ENCODE measurements around the gene RASSF7.

- no peak for TF ChIP-seq CTCF (IDR thresholded peaks at IDR 0.05)
- TF ChIP-seq GATA2 (CRISPR knock-in tag; IDR thresholded peaks at IDR 0.05): no peak
- TF ChIP-seq POLR2AphosphoS5 (IDR thresholded peaks at IDR 0.05; ENCODE audit: low read depth, low read length): no peak
- TF ChIP-seq NFIC (IDR thresholded peaks at IDR 0.05; ENCODE audit: borderline replicate concordance): no peak
- TF ChIP-seq YY1 (IDR thresholded peaks at IDR 0.05; ENCODE audit: low read depth): no peak
- TF ChIP-seq, protein P1, sequence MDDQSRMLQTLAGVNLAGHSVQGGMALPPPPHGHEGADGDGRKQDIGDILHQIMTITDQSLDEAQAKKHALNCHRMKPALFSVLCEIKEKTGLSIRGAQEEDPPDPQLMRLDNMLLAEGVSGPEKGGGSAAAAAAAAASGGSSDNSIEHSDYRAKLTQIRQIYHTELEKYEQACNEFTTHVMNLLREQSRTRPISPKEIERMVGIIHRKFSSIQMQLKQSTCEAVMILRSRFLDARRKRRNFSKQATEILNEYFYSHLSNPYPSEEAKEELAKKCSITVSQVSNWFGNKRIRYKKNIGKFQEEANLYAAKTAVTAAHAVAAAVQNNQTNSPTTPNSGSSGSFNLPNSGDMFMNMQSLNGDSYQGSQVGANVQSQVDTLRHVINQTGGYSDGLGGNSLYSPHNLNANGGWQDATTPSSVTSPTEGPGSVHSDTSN (IDR thresholded peaks at IDR 0.05): no peak
- no peak for TF ChIP-seq SMC3 (IDR thresholded peaks at IDR 0.05; ENCODE audit: low read depth, low read length)
- TF ChIP-seq MAX (IDR thresholded peaks at IDR 0.05; ENCODE audit: low read depth): no peak
- TF ChIP-seq SIN3A (IDR thresholded peaks at IDR 0.05; ENCODE audit: borderline replicate concordance, low read depth, low read length): no peak
- TF ChIP-seq TAF1 (IDR thresholded peaks at IDR 0.05; ENCODE audit: borderline replicate concordance, low read depth, low read length): no peak
- TF ChIP-seq RCOR1 (IDR thresholded peaks at IDR 0.05; ENCODE audit: low read length): no peak
- TF ChIP-seq TCF12 (IDR thresholded peaks at IDR 0.05): no peak
- no peak for TF ChIP-seq EP300 (IDR thresholded peaks at IDR 0.05; ENCODE audit: borderline replicate concordance in 1 of 2, low read depth in 1 of 2, low read length in 1 of 2)
- no peak for TF ChIP-seq GABPA (IDR thresholded peaks at IDR 0.05; ENCODE audit: low read depth)
These were observed 10.1 kb upstream of the RASSF7 start for GRCh38 chr11:550746-551085.
